ENCODE measurements around the gene C11orf21.

Gene C11orf21

DNA sequence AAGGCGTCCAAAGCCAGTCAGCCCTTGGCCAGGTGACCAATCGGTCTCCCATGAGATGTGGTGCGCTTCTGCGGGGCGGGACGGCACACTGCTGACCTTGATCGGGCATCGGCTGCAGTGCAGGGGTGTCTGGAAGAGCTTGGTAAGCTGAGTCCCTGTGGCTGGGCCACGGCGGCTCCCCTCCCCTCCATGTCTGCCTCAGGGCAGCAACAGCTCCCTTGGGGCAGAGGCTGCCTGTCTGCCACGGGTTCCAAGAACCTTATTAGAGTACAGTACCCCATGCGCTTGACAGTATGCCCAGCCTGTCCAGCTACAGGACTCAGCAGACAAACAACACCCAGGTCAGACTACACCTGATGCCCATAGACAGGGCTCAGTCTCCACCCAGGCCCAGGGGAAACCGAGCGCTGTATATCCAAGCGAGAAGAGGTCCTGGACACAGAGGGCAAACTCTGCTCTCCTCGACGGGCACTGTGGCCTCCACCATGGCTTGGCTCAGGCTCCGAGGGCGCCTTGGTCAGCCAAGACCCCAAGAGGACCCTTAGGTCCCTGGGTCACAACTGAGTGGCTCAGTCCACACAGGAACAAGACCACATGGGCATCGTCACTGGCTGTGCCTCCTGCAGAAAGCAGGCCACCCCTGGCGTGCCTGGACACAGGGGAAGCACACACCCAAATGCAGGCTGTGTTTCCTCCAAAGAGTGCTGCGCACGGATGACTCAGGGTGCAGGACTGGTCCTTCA lies 19.0 kb upstream of the C11orf21 start:
- DNase-seq (ENCODE audit: low spot score) = no peak

DNA sequence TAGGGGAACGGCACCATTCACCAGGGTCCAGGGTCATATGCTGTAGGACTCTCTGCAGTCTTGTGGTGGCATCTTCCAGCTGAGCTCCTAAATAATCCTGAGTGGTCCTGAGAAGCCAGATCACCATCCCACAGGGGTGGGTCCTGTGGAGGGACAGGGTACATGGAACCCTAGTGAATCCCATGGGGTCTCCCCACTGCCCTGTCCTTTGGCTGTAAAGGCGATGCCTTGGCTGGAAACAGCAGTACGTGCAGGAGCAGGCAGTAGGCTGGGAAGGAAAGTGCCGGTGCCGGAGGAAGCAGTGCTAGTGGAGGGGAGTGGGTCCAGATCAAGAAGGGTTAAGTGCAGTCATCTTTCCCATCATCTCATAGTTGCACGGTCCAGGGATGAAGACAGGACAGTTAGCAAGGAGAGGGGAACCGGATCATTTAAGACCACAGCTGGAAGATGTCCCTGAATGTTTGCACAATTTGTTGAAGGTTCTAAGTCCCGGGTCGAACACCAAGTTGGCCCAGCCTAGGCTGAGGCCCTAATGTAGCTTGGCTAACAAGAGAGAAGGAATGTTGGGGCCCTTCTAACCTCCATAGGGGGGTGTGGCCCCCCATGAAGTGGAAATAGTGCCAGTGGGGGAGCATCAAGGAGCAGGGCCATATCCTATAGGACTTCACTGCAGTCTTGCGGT lies 18.2 kb upstream of the C11orf21 start:
- no peak for DNase-seq (ENCODE audit: low spot score)

DNA sequence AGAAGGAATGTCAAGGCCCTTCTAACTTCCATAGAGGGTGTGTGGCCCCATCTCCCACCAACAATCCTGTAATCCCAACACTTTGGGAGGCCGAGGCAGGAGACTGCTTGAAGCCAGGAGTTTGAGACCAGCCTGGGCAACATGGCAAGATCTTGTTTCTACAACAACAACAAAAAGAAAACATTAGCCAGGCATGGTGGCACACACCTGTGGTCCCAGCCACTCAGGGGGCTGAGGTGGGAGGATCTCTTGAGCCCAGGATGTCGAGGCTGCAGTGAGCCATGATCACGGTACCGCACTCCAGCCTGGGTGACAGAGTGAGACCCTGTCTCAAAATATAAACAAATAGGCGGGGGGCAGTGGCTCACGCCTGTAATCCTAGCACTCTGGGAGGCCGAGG lies 17.0 kb upstream of the C11orf21 start:
- DNase-seq (ENCODE audit: low spot score) = no peak

DNA sequence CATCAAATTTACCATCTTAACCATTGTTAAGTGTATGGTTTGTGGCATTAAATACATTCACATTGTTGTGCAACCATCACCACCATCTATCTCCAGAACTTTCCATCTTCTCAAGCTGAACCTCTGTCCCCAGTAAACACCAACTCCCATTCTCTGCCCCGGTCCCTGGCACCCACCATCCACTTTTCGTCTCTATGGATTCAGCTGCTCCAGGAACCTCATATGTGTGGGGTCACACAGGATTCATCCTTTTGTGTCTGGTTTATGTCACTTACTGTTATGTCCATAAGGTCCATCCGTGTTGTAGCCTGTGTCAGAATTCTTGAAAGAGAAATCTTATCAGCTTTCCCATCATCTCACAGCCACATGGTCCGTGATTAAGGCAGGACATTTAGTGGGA lies 16.4 kb upstream of the C11orf21 start:
- DNase-seq (ENCODE audit: low spot score) = no peak

DNA sequence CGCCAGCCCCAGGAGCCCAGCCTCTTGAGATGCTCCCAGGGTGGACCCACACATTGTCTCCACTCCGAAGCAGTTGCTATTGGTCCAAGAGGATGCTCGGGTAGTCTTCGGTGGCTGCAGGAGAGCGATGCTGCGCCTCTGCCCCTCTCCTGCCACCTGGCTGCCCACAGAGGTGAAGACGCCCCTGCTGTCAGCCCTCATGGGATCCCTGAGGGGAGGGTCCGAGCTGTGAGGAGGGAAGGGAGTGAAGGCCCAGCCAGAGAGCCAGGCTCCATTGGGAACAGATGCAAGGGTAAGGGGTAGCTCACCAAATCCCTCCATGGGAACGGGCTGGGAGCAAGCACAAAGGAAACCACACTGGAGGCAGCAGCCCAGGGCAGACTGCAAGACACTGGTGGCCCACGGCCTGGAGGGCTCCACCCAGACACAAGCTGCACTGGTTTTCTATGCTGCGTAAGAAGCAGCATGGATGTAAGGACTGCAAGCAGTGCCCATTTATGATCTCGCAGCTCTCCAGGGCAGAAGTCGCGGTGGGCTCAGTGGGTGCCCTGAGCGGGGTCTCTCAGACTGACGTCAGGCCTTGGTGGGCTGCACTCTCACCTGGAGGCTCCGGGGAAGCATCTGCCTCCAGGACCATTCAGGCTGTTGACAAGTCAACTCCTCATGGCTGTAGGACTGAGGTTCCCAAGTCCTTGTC lies 15.8 kb upstream of the C11orf21 start:
- no peak for DNase-seq (ENCODE audit: low spot score)

DNA sequence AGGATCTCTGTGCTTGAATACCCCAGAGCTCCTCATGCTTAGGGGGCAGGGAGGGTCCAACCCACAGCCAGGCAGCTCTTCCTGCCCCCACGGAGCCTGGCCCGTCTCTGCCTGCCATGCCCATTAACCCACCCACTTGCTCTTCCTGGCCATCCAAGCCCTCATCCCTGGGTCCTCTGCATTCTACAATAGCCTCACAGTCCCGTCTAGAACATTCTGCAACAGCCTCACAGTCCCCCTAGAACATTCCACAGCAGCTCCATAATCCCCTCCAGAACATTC lies 15.2 kb upstream of the C11orf21 start:
- no peak for DNase-seq (ENCODE audit: low spot score)

DNA sequence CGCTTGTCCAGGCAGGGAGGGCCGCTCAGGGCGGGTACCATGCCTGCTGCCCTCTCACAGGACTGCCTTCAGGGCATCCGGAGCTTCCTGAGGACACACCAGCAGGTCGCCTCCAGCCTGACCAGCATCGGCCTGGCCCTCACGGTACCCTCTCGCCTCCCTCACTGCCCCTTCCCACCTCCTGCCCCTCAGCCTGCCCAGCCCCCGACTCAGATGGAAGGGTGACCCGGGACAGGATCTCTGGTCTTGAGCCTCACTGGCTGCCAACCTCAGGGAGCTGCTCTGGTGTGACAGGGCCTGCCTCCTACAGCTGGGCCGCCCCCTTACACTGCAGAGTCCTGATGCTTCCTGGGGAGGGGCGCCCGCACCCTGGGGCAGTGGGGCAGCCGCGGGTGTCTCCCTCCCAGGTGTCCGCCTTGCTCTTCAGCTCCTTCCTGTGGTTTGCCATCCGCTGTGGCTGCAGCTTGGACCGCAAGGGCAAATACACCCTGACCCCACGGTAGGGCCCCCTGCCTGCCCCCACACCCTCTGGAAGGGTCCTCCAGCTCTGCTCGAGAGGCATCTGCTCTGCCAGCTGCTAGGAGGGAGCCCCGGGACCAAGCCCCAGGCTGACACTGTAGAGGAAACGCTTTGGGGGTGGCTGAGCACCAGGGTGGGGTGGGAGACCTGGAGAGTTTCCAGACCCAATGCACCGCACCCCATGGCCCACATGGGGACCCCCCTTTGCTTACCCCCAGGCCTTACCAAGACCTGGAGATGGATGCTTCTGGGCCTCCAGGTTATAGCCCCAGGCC lies 14.6 kb upstream of the C11orf21 start:
- no peak for DNase-seq (ENCODE audit: low spot score)

DNA sequence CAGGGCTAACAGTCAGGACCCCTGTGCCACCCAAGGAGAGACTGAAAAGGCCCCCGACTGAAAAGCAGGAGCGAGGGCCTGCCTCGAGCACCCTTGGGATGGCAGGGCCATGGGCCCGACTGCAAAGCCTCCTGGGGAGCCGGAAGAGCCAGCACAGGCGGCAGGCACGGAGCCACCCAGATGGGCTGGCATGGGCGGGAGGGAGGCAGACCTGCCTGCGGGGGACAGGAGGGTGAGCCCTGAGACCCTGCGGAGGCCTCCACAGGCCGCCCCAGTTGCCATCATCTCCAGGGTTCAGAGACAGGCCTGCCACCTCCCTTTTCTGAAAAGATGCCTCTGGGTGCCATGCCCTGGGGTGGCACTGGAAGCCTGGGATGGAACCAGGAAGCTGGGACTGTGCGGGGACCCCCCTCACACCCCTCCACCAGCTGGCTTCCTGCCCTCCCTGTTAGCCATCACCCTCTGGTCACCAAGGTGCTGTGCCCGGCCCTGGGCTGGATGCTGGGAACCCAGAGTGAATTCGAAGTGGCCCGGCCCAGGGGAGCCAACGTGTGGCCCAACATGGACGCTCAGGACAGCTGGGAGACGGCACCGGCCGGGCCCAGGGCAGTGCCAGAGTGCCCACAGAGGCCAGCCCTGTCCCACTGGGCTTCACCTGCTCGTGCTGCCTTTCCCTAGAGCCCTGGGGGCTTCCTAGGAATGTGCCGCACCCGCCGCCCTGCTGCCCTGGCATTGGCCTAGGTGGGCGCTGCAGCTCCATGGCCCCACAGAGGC lies 13.9 kb upstream of the C11orf21 start:
- DNase-seq (ENCODE audit: low spot score) = no peak

DNA sequence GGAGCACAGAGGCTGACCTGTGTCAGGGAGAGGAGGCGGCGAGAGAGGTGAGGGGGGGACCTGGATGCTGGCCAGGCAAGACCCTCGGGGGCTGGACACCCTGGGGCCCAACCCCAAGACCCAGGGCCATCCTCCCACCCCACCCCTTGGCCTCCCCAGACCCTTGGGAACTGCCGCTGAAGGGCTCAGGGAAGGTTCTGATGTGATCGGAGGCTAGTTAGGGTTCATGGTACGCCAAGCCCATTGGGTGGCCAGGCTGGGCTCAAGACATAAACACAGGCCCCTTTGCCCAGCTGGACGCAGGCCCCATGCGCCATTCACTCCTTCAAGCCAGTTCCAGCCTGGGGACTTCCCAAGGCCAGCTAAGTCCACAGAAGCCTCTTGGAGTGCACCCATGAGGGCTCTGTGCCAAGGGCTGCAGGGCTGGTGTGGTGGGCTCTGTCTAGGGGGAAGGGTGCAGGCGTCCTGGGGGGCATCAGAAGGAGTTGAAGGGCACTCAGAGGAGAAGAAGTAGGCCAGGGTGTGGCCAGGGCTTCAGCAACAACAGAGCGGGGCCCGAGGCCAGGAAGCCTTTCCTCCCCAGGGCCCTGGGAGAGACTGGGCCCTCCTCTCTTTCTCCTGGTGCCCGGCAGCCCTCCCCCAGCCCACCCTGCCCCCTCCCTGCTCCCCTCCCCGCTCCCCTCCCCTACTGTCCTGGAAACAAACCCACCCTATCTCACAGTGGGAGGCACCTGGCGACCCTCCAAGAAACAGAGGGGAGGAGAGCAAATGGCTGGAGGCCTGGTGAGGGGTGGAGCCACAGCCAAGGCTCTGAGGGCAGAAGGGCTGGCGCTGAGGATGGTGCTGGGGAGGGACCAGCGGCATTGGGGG lies 13.0 kb upstream of the C11orf21 start:
- no peak for DNase-seq (ENCODE audit: low spot score)

DNA sequence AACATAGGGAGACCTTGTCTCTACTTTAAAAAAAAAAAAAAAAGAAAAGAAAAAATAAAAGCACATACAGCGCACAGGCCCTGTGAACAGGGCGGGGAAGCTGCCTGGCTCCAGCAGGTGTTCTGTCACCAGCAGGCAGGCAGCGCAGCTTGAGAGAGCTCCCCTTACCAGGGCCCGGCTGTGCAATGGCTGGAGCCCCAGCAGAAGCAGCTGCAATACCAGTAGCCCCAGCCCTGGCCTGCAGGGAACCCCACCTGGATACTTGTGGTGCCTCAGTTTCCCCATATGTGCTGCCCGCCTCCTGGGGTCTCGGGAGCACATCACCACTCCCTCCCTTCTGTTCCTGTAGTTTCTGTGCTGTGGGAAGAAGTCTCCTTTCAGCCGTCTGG lies 12.4 kb upstream of the C11orf21 start:
- DNase-seq (ENCODE audit: low spot score) = no peak

DNA sequence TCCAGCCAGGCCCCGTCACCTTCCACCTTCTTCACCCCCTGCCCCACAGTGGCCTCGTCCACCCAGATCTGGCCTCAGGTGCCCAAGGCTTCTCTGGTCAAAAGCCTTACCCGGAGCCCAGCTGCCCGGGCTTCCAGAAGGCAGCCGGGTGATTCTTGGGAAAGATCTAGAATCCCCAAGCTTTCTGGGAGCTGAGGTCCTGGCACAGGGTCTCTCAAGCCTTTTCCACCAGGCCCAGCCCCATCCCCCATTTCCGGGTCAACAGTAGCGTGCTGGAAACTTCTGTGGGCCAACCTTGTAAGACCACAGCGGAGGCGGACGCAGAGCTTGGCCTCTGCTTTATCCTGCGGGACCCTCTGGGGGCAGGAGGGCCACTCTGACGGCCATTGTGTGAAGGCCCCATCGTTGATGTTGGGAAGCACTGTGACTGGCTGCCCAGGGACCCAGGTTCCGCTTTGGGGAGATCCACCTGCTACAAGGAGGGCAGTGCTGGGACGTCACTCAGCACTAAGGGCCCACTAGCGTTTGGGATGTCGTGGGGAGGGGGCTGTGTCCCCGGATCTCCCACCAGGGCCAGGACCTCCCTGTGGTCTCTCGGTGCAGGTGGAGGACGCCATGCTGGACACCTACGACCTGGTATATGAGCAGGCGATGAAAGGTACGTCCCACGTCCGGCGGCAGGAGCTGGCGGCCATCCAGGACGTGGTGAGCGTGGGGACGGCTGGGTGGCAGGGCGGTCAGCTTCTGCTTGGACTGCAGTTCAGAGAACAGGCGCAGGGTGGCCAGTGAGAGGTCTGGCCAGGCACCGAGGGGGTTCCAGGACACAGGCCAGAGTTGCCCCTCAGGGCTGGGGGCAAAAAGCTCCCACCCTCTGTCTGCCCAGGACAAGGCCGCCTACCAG lies 11.6 kb upstream of the C11orf21 start:
- DNase-seq (ENCODE audit: low spot score) = no peak

DNA sequence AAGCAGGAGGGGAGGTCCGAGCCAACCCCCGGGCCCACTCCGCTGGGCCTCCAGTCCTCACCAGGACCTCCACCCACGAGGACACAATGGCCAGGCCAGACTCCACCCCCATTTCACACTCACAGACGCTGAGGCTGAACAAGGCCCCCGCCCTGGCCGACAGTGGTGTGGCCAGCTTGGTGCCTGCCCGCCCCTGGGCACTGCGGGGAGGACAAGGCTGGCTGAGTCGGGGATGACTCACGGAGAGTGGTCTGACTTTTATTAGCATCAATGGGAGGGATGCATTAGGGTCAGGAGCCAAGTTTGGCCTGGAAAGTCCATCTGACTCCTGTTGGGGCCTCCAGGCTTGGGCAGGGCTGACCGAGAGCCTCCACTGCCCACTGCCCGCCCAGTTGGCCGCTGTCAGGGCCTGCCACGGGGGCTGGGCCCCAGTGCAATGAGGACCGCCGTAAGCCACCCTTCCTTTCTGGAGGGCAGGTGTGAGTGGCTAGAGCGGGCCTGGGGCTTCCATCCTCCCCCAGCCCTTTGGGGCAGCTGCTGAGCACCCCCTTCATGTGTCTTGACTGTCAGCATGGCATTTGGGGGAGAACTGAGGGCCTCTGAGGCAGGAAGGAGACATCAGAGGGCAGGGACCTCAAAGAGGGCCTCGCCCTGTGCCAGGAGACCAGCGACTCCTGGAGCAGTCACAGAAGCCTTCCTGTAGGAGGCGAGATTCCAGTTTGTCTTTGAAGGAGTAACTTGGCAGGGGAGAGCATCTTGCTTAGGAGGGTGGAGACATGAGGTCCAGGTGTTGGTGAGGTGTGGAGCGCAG lies 10.7 kb upstream of the C11orf21 start:
- no peak for DNase-seq (ENCODE audit: low spot score)

DNA sequence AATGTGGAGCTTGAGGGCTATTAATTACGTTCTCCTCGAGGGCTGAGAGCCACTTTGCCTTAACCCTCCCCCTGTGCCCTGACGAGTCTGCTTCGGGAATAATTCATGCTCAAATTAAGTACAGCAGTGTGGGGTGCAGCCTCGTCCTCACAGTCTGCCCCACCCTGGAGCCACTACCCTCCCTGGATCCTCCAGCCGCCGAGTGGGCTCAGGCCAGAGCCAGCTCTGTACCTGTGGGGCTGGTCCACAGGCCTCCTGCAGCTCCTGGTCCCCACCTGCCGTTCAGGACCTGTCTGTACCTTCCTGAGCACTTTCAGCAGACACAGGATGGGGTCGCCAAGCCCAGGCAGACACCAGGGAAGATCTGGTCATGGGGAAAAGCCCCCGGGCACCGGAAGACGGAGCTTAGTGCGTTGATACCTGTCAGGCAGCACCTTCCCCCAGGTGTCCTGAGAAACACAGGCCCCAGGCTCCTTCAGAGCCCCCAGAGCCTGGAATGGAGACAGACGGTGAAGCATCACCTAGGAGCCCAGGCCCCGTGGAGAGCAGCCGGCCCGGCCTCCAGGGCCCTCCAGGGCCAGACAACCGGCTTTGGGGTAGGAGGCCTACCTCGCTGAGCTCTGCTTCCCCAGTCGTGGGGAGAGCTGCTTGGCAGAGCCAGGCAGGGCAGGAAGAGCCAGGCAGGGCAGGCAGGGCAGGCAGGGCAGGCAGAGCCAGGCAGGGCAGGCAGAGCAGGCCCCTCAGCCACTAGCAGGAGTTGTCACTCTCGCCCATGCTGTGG lies 9.8 kb upstream of the C11orf21 start:
- no peak for DNase-seq (ENCODE audit: low spot score)

DNA sequence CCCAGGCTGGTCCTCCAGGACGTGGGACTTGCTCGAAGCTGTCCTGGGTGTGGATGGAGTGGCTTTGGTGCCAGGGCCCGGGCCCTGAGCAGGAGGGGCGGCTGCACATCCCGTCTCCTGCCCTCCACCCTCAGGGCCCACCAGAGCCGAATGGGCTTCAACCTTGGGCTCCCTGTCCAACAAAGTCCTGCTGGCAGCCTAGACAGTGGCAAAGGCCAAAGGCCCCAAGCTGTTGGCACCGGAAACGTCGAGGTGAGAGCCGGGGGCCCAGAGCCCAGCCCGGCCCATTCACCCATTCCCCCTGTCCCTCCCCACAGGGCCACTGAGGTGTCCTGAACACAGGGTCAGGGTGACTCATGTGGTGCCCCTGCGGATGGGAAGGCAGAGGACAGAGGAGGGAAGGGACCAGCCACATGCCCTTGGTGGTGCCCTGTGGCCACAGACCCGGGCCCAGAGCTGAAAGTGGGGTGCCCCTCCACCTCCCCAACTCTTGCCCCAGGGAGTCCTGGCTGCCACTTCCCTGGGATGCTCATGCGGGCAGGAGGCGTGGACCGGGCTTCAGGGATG lies 9.2 kb upstream of the C11orf21 start:
- DNase-seq (ENCODE audit: low spot score) = no peak

DNA sequence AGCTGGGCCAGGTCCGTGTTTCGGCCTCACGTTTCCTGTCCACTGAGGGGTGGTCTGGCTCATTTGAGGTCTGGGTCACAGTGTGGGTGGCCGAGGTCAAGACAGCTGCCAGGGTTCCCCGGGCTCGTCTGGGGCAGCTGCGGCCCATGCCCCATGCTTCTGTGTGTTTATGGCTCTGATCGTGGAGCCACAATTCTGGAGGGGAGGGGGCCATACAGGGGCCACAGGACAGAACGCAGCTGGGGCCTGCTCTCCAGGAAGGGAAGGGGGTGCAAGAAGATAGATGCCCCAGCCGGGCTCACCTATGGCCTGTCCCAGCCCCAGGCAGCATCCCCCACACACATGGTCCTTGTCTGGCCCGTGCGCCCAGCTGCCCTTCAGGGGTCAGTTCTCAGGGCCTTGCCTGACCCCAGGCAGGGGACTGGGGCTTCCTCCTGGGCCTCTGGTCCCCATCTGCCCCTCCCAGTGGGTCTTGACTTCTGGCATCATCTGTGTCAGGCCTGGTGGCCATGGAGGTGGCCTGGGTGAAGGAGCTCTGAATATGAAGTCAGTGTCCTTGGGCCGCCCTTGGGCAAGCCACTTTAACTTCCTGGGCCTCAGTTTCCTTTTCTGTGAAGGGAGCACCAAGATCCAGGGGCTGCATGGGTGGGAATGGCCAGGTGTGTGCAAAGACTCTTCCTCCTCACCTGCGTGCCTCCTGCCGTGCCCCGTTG lies 8.5 kb upstream of the C11orf21 start:
- no peak for DNase-seq (ENCODE audit: low spot score)

DNA sequence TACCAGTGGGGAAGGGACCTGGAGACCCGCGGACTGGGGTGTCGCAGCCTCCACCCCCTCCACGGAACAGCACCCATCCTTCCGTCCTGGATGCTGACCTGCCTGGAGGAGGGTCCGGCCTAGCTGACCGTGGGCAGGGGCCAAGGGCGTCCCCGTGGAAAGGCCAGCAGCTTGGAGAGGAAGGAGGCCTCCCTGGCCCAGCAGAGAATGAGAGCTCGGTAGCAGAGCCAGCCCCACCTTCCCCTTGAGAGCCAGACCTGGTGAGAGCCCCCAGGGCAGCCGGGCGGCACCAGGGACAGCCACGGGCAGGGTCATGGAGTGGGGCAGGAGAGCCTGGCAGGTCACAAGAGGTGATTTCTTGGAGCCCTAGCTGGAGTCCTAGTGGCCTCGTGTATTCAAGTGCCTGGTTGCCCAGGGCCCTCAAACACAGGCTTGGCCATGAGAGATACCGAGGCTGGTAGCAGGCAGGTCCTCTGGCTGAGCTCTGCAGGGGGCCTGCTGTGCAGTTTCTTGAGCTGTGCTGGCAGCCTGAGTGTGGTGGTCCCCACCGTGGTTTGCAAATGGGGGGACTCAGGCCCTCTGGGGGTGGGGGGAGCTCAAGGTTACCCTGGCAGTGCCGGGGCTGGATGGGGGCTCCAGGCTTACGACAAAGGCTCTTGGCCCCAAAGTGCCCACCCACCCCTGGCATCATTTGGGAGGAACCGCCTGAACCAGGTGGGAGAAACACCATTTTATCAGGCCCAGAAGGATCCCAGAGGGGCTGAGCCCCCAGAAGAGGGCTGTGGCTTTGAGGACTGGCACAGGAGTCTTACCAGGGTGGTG lies 7.7 kb upstream of the C11orf21 start:
- no peak for DNase-seq (ENCODE audit: low spot score)
